GM19372 (cell line): ENCODE data around the gene TEP1.

Experiments used
- ATAC-seq: cut with Tn5 transposase; IDR thresholded peaks from one replicate; pipeline ENCODE4 v1.9.1; 2021; ENCODE audit warnings: mild to moderate bottlenecking, low read depth, moderate library complexity; ENCODE audit not compliant: unreplicated experiment

The TEP1 gene

DNA sequence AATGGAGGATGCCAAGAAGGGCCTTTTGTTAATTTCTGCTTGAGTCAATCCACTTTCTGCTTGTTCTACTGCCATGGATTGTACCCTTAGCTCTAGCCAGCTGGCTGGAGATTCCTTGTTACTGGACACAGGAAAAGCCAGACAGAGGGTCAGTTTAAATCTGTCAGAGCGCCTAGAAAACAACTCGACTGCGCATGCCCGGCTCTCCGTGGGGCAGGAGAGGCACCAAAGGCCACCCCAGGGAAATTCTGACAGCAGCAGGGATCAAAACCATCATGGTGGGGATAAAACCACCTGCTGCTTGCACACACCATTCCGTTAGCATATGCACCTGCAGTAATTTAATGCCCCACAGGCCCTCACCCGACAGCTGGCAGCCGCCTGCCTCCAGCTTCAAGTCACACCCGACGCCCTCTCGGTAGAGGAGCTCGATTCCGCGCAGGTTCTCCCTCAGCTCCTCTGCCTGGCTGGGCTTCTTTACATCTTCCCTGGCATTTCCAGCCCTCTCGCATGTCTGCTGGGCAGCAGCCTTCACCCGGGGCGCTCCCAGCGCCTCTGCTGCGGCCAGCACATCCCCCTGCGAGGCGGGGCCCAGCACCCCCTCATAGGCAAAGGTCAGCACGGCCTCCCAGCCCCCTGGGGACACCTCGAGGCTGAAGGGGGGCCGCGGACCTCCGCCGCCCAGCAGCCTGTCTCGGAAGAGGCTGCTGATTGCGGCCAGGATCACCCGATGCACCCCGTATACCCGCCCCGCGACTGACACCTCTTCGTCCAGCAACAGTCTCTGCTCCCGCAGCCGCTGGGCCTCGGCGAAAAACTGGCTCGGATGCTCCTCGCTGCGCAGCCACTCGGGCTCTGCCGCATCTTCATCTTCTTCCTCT, 21.6 kb upstream of the TEP1 start:
- no peak for ATAC-seq

DNA sequence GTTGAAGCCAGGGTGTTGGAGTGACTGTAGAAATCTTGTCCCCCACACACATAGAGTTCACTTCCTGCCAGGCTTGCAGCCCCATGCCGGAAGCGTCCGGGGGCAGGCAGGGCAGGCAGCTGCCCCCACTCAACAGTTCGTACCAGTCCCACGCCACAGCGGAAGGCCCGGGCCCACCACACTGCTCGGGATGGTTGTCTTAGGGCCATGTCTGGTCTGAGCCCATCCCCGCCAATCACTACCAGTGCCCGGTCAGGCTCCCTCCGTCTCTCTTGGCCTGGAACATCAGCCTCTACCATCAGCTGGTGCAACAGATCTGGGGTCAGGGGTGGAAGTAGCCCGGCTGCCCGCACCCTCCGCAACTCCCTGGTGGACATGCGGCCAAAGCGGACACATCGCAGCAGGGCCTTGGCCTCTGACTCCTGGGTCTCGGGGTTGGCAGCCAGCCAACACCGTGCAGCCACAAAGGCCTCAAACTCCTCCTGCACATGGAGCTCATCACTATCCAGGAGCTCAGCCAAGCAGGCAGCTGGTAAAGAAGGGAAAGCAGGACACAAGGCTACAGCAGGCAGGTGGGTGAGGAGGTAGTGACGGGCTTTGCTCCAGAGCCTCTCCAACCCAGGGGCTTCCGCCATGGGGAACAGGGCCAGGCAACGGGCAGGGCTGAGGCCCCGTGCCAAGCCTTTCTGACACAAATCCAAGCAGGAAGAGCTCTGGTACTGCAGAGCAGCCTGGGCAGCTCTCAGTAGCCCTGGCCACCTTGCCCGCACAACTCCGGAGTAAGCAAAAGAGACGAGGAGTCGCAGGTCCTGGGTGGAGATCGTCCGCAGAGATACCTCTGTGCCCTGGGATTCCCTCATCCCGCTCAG, 16.7 kb upstream of the TEP1 start:
- no peak for ATAC-seq

DNA sequence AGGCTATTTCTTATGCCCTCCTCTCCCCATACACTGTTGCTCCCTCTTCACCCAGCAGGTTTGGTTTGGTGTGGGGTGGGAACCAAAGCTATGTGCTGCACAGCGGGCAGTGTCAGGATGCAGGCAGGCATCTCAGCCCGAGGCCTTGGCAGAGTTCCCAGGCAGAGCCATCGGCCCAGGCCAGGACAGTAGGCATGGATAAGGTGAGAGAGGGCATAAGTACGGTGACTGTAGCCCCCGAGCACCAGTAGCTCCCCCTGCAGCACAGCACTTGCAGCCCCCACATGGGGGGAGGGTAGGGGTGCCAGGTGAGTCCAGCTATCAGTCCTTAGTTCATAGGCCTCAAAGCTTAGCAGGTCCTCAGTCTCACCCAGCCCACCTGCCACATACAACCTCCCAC, 15.5 kb upstream of the TEP1 start:
- ATAC-seq, result no peak

DNA sequence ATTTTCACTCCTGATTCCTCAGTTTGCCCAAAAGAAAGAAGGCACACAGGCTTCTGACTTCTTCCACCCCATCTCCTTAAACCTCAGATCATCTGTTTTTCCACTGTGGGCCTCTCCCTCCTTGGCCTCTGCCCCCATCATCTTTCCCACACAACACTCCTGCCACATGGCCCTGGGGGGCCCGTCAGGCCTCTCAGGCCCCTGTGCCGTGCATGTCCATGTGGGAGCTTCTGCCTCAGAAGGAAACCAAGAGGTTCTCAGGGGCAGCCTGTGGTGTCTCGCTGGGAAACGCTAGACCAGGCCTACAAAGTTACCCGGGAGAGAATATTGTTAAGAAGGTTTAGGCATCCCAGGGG, 14.7 kb upstream of the TEP1 start:
- peak; percentile 22 for ATAC-seq

DNA sequence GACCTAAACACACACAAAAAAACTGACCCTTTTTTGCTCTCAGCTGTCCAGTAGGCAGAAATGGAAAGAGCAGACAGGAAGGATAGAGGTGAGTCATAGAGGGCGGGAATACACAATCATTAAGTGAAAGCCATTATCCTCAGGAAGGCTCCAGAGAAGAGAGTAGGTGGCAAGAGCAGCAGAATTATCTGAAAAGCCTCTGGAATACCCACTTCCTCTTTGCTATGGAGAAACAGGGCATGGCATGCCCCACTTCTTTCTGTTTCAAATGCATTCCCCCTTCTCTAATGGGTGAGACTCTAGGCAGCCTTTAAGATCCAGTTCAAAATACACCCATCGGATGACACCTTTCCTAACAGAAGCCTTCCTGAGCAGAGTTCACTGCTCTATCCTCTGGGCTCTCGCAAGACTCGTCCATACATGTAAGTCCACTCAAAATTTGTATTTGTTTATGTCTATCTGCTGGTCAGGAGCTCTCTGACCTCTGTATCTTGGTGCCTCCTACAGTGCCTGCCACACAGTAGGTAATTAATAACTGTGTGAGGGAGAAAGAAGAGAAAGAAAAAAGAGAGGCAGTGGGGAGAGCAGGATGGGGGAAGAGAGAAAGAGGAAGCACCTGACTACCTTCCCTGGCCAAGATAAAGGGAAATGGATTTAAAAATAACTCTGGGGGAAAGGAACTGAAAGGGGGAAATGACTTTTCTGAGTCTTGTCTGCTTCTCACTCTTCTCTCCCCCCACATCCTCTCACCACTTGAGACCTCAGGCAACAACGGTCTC, 14.1 kb upstream of the TEP1 start:
- peak; percentile 63 for ATAC-seq

DNA sequence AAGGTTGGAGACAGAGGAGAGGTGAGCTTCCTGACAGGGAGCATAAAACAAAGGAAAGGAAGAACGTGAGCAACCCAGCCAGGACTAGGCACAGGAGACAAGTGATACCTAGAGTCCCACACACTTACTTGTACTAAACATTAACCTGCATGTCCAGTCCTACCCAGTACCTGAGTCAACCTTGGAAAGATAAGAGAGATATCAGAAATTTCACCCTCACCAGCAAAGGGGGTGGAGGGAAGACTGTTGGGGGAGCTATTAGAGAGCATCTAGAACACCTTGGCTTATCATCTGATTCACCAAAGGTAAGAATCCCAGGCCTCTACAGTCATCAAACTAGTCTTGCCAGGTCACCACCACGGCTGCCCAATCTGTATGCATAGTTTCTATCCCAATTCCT, 11.6 kb upstream of the TEP1 start:
- no peak for ATAC-seq

DNA sequence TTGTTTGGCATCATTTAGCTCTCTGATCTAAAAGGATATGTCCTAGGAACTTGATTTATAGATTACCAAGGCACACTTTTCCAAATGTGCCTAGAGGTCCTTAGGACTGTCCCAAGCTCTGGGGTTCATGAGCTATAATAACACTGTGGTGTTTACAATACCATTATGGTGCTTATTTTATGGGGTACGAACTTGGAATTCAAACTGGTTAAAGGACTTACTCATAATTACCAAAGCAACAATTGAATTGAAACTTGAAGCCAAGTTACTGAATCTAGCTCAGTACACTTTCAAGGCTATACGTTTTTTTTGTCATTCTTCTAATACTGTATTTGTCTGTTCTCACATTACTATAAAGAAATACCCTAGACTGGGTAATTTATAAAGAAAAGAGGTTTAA, 9.6 kb upstream of the TEP1 start:
- ATAC-seq, result no peak

DNA sequence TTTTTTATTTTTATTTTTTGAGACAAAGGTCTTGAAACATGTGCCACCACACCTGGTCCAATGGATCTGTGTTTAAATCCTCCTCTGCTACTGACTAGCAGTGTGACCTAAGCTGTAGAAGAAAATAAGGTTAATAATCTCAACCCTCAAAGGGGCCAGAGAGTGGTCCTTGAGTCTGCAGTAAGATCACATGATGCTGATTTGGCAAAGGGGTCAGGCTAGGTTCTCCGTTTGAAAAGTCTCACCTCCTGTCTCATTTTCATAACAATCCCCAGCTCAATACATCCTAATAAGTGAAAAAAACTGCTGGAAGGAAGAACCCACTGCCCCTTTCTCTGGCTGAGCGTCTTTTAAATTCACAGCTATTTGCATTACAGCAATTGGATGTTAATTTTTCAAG, 8.0 kb upstream of the TEP1 start:
- no peak for ATAC-seq

DNA sequence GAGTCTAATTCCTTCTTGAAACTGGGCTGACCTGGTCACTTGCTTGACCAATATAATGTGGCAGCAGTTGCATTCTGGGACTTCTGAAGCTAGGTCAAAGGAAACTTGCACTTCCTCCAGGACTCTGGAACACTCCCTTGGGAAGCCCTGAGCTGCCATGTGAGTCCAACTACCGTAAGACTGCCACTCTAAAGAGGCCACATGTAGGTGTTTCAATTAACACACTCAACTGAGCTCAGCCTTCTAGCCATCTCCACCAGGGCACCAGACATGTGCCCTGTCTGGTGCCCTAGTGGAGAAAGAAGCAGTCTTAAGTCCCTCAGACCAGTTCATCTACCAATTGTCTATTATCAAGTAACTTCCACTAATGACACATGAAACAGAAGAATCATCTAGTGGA, 6.1 kb upstream of the TEP1 start:
- ATAC-seq, result no peak

DNA sequence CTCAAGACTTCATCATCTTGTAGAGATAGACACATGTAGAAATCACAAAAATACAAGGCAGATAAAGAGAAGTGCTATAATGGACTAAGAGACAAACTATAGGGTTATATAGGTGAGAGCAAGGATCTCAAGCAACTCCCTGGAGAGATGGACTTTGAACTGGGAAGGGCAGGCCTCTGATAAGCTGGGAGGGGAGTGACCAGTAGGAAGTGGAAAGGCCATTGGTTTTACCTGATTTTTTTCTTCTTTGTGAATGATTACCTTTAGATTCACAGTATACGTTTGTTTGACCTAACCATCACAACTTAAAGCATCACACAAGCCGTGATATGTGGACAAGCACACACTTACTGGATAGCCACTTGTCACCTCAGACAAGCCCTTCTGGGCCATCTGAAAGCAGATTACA, 5.2 kb upstream of the TEP1 start:
- ATAC-seq, result no peak

DNA sequence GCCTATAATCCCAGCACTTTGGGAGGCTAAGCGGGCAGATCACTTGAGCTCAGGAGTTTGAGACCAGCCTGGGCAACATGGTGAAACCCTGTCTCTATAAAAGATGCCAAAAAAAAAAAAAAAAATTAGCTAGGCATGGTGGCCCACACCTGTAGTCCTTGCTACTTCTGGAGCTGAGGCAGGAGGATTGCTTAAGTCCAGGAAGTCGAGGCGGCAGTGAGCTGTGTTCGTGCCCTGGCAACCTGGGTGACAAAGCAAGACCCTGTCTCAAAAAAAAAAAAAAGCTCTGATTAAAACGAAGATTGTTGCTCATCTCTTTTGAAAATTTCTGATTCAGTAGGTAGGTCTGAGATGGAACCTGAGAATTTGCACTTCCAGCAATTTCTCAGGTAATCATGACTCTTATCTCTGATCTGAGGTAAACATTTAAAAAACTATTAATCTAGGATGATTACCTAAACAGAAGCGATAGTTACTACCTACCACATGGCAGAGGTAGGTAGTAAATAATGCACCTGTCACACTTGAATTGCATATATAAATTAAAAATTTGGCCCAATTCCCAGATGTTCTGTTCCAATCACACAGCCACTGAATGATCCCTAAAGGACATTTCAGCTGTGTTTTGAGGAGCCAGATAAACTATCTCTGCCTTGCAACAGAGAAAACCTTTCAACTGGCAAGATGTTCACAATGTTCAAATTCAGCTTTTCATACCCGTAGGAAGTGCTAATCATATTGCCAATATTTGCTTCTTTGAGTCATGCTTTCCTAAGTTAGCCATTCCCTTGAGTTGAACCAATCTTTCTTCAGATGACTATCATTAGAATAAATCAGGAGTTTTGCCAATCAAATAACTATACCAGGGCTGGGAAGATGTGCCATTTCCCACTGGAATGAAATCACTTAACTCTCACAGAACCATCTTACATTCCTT, 4.2 kb upstream of the TEP1 start:
- ATAC-seq, result no peak

DNA sequence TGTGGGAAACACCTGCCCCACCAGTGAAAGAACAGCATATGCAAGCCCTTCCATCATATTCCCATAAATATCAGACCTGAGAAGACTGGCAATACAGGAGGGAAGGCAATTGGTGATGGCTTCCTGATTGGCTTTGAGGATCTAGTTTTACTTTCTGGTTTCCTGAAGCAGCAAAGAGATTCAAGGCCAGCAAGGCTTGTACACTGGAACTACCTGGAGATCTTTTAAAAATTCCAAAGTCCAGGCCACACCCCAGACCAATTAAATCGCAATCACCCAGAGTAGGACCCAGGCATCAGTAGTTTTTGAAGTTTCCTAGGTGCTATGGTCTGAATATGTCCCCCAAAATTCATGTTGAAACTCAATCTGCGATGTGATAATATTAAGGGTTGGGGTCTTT, 2.9 kb upstream of the TEP1 start:
- ATAC-seq, result no peak

DNA sequence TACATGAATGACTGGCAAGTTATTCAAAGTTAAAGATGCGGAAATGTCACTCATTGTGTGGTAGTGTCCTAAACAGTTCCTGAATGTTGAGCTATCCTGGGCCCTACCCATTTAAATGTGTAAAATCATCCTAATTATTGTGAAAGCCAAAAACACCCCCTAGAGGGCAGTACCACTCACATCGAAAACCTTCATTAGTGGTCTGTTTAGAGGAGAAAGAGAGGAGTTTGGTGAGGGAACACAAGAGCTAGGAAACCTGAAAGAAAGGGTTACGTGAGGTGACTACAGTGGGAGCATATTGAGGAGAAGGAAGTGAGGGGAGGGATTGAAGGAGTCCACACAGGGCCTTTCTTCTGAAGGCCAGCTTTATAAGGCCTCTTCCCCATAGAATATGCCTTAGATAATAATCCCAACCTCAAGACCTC, 2.5 kb upstream of the TEP1 start:
- ATAC-seq, result no peak

DNA sequence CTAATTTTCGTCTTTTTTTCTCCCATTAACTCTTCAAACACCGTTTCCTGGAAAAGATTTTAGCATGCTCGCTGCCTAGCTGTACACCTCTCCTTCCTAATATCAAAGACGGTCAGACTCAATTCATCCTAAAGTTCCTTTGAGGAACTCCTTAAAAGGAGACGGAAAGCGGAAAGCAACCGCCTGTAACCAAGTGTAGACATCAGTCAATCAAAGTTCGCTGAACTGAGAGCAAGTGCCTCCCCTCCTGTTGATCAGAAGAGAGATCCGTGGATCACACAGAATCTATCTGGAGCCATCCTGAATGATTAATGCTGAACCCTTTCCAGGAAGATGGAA, 412 bp upstream of the TEP1 start:
- peak; percentile 39 for ATAC-seq

DNA sequence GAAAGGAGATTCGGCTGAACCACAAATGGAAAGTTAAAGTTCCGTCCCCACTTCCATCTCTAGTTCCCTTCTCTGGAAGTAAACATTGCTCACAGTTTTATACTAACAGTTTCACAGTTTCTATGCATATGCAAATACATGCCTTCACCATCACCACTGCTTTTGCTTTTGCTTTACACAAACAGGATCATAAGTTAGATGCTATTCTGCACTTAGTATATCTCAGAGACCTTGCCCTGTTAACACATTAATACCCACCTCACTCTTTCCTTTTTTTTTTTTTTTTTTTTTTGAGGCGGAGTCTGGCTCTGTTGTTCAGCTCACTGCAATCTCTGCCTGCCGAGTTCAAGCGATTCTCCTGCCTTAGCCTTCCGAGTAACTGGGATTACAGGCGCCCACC, 890 bp downstream of the TEP1 start:
- ATAC-seq, result peak; percentile 43

DNA sequence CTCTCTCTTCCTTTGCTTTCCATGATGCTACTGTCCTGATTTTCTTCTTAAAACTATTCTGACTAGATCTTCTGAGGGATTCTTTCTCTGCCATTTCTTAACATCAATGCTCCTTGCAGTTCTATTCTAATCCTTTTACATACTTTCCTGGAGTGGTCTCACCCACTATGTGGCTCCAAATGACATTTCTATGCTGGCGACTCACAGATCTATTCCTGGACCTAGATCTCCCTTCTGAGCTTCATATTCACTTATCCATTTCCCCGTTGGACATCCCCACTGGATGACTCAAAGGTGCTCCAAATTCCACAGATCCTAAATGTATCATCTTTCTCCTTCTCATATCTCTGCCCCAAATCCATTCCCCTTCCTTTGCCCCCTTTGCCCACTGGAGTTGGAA, 4.1 kb downstream of the TEP1 start:
- no peak for ATAC-seq

DNA sequence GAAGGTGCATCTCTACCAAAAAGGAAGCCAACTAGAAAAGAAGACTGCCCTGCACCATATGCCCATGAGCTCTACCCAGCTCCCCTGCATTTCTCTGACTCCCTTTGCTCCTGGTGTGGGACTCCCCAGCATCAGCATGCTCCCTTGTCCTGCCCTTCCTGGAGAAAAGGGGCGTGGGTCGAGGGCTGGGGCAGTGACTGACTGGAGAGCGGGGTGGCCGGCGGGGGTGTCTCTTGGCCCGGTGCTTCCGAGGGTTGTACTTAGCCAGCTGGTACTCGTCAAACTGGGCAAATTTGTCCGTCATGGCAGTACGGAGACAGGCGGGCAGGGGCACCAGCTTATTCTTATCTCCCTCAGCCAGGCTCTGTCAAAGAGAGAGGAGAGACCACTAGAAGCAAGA, 9.8 kb downstream of the TEP1 start:
- ATAC-seq, result no peak

DNA sequence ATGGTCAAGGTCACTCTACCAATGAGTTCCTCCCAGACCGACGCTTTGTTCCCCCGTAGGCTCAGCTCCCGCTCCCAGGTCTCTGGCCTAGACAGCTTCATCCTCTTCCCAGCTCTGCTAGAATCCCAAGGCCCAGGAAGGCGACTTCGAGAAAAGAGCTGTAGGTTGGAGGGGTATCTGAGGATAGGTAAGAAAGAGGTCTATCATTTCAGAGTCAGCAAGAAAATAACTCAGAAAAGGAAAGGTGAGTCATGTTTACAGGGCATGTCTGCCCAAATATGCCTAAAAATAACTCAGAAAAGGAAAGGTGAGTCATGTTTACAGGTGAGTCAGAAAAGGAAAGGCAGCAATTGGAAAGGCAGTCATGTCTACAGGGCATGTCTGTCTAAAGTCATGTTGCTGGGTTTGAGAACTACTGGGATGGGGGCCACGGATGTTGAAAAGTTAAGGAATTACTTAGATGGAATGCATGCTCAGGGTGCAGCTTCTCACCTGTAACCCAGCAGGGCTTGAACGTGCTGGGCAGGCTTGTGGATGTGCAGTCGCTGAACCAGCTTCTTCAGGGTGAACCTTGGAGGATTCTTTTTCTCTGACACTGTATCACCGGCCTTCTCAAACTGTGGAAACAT, 12.2 kb downstream of the TEP1 start:
- no peak for ATAC-seq

DNA sequence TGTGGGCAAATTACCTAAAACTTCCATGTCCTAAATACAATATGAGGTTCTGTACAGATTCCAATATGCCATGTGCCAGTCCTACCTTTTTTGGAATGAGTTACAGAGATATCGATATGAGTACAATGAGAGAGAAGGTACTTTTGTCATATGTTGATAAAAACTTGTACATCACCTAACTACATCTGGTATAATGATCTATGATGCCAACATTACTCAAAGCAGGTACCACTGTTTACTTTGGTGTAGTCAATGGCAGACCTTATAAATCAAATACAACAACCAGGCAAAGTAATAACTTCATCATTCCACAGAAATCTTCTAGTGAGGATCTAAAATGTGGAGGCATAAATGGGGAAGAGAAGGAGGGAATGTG, 12.7 kb downstream of the TEP1 start:
- ATAC-seq, result no peak

DNA sequence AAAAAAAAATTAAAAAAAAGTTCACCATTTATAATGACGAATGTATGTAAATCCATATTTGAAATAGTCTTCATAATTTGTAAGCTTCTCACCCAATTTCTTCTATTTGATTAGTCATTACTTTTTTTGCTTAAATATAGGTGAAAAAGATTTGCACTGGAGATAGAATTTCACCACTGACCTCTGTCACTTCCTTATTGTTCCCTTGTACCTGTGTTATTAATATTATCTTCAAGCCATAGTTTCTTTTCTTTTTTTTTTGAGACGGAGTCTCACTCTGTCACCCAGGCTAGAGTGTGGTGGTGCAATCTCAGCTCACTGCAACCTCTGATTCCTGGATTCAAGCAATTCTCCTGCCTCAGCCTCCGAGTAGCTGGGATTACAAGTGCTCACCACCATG, 15.8 kb downstream of the TEP1 start:
- no peak for ATAC-seq
